Lung microvascular endothelial cell (primary cell): ENCODE measurements around the gene FCRL2. TPM values are rescaled to one million over a fixed set of nuclear protein-coding genes. Genes with fewer than 3 reads are reported as not detected.
A peak's percentile ranks its signal among the peaks of the same experiment; 100 is the strongest.

Experiments used
- DNase-seq, 2 donors: peaks; one replicate each; pipeline versions ENCODE4 v3.0.0 to v3.0.0-alpha.2; 2010; ENCODE audit warnings: low read depth in 2 of 2
- total RNA-seq: library from RNA; depleted of rRNA; stranded (reverse); fragments of >200 nt; gene quantifications from 2 replicates; pipeline ENCODE4 v1.2.1, GENCODE V29; 2014

The FCRL2 gene
- total RNA-seq = not detected in 2 replicates

- DNase-seq = no peak
Measured at GRCh38 chr1:157776971-157777391, at the start of gene FCRL2. TSS of gene FCRL2 (minus strand) at chr1:157777132. CDS start at chr1:157777073, 59 bp downstream.

- no peak for DNase-seq
Measured at GRCh38 chr1:157820299-157820698, 43.4 kb upstream of the FCRL2 start.

- DNase-seq = no peak
Measured at GRCh38 chr1:157819896-157820295, 43.0 kb upstream of the FCRL2 start, which contains the start of gene FCRL1. TSS of gene FCRL1 (minus strand) at chr1:157820120. CDS start at chr1:157820037, 83 bp downstream.

GRCh38 chr1:157819215-157819614 is 42.3 kb upstream of the FCRL2 start:
- DNase-seq = no peak

- DNase-seq = no peak
Measured at GRCh38 chr1:157813269-157813668, 36.3 kb upstream of the FCRL2 start.

- no peak for DNase-seq
Measured at GRCh38 chr1:157806431-157807149, 29.7 kb upstream of the FCRL2 start.

- DNase-seq = no peak
Measured at GRCh38 chr1:157803851-157804250, 26.9 kb upstream of the FCRL2 start.

GRCh38 chr1:157799996-157800395 is 23.1 kb upstream of the FCRL2 start:
- no peak for DNase-seq

GRCh38 chr1:157798211-157798610 is 21.3 kb upstream of the FCRL2 start:
- DNase-seq = no peak

GRCh38 chr1:157785248-157785647 is 8.3 kb upstream of the FCRL2 start:
- no peak for DNase-seq

- DNase-seq = no peak
Measured at GRCh38 chr1:157784801-157785200, 7.9 kb upstream of the FCRL2 start.

- no peak for DNase-seq
Measured at GRCh38 chr1:157782931-157783330, 6.0 kb upstream of the FCRL2 start.

- no peak for DNase-seq
Measured at GRCh38 chr1:157781048-157781447, 4.1 kb upstream of the FCRL2 start.

- DNase-seq = no peak
Measured at GRCh38 chr1:157775101-157775870, 1.6 kb downstream of the FCRL2 start.

GRCh38 chr1:157774412-157774811 is 2.5 kb downstream of the FCRL2 start:
- no peak for DNase-seq

- DNase-seq = no peak
Measured at GRCh38 chr1:157773493-157774350, 3.2 kb downstream of the FCRL2 start.

- no peak for DNase-seq
Measured at GRCh38 chr1:157771661-157772425, 5.1 kb downstream of the FCRL2 start.

GRCh38 chr1:157770442-157771043 is 6.4 kb downstream of the FCRL2 start:
- DNase-seq = peak in 1 of 2 donors; percentile 4

- no peak for DNase-seq
Measured at GRCh38 chr1:157766792-157767191, 10.1 kb downstream of the FCRL2 start.

GRCh38 chr1:157758018-157758417 is 18.9 kb downstream of the FCRL2 start:
- DNase-seq = no peak

- no peak for DNase-seq
Measured at GRCh38 chr1:157753611-157754010, 23.3 kb downstream of the FCRL2 start.
